ENCODE results near the gene MAP2. TPM values are rescaled to one million over a fixed set of nuclear protein-coding genes. Genes with fewer than 3 reads are reported as not detected.

Gene MAP2
- total RNA-seq, 1 donor from 2014 or later = 7.2 TPM

DNA sequence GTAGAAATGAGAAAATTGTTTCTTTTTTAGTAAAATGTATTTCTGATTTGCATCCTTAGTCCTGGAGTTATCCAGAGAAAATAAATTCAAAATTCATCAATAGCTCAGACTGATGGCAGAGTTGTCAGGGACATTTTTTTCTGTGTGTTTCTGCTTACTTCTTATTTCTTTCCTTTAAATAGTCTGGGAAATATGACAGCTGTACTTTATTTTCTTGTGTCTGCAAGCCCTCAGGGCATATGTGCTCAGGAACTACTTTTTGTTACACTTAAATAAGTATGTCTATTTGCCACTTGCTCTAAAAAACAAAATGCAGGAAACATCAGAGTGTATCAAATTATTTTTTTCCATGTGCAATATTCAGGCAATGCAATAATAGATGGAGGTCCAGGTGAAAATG is 221.0 kb downstream of the MAP2 start:
- DNase-seq (ENCODE audit: extremely low spot score, unreplicated experiment) = no peak
- Mint-ChIP-seq H3K4me1 (ENCODE audit: unreplicated experiment) (peaks cover 36% of the 10 kb centered on the region), H3K27ac (ENCODE audit: unreplicated experiment) (no peak overlapping the region), H3K4me3 (ENCODE audit: unreplicated experiment) (no peak overlapping the region), H3K27me3 (ENCODE audit: unreplicated experiment) (no peaks in the 10 kb centered on the region), H3K36me3 (ENCODE audit: unreplicated experiment) (no peaks in the 10 kb centered on the region), H3K9me3 (ENCODE audit: unreplicated experiment) (no peaks in the 10 kb centered on the region)
- TF ChIP-seq, protein P1, sequence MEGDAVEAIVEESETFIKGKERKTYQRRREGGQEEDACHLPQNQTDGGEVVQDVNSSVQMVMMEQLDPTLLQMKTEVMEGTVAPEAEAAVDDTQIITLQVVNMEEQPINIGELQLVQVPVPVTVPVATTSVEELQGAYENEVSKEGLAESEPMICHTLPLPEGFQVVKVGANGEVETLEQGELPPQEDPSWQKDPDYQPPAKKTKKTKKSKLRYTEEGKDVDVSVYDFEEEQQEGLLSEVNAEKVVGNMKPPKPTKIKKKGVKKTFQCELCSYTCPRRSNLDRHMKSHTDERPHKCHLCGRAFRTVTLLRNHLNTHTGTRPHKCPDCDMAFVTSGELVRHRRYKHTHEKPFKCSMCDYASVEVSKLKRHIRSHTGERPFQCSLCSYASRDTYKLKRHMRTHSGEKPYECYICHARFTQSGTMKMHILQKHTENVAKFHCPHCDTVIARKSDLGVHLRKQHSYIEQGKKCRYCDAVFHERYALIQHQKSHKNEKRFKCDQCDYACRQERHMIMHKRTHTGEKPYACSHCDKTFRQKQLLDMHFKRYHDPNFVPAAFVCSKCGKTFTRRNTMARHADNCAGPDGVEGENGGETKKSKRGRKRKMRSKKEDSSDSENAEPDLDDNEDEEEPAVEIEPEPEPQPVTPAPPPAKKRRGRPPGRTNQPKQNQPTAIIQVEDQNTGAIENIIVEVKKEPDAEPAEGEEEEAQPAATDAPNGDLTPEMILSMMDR (IDR thresholded peaks at IDR 0.05) = no peak

DNA sequence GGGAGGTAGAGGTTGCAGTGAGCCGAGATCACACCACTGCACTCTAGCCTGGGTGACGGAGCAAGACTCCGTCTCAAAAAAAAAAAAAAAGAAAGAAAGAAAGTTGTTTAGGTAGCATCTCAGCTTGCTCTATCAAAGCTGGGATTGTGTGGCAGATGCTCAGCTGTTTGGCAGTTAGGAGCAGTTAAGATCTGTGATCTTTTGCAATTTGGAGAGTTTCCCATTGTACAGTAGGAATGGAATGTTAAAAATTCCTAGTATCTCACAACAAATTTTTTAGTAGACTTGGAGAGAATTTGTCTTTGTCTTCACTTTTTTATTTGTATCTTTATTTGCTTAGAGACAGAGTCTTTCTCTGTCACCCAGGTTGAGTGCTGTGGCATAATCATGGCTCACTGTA is 224.9 kb downstream of the MAP2 start:
- DNase-seq (ENCODE audit: extremely low spot score, unreplicated experiment) = no peak
- H3K27ac Mint-ChIP-seq (ENCODE audit: unreplicated experiment) = peak overlapping the region; percentile 38
- H3K9me3 Mint-ChIP-seq (ENCODE audit: unreplicated experiment) = no peaks in the 10 kb centered on the region

DNA sequence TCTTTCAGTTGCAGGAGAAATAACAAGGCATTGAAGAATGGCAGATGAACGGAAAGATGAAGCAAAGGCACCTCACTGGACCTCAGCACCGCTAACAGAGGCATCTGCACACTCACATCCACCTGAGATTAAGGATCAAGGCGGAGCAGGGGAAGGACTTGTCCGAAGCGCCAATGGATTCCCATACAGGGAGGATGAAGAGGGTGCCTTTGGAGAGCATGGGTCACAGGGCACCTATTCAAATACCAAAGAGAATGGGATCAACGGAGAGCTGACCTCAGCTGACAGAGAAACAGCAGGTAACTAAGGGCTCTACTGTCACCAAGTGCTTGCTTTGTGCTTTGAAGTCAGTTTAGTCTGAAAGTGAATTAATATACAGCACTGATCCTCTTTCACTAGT is 229.3 kb downstream of the MAP2 start:
- DNase-seq (ENCODE audit: extremely low spot score, unreplicated experiment) = no peak
- Mint-ChIP-seq H3K27me3 (ENCODE audit: unreplicated experiment) (no peaks in the 10 kb centered on the region), H3K9me3 (ENCODE audit: unreplicated experiment) (peaks cover 7% of the 10 kb centered on the region), H3K36me3 (ENCODE audit: unreplicated experiment) (peaks cover 4% of the 10 kb centered on the region), H3K4me3 (ENCODE audit: unreplicated experiment) (no peak overlapping the region), H3K27ac (ENCODE audit: unreplicated experiment) (no peak overlapping the region), H3K4me1 (ENCODE audit: unreplicated experiment) (peaks cover 13% of the 10 kb centered on the region)
- TF ChIP-seq, protein P1 (IDR thresholded peaks at IDR 0.05) = no peak

More for the DNA sequence above, 224.9 kb downstream of the MAP2 start:
- TF ChIP-seq, protein P1 (IDR thresholded peaks at IDR 0.05) = no peak
- Mint-ChIP-seq H3K36me3 (ENCODE audit: unreplicated experiment) (peaks cover 4% of the 10 kb centered on the region), H3K27me3 (ENCODE audit: unreplicated experiment) (no peaks in the 10 kb centered on the region), H3K4me1 (ENCODE audit: unreplicated experiment) (peaks cover 28% of the 10 kb centered on the region), H3K4me3 (ENCODE audit: unreplicated experiment) (no peak overlapping the region)

DNA sequence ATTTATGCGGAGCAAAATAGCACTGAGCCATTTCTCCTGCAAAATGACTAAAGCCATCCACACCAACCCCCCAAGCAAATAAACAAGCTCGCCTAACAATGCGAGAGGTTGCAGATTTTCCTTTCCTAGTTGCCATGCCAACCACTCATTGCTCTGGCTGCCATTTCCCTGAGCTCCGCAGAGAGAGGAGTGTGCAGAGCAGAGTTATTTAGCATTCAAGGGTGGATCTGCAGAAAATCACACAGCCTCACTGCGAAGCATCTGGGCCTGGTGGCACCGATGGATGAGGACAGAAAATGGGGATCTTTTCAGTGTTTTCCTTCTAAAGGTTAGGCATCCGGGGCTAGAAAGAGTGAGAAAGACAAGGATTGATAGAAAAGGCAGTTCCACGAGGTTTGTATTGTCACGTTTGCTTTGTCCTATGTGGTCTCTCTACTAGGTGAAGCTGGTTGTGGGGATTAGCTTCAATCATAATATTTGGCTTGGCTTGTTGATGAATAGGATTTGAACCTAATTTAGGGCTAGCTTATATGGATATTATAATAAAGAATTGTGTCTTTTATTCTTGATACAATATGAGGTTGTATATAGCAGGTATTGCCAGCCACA is 237.5 kb downstream of the MAP2 start:
- no peak for DNase-seq (ENCODE audit: extremely low spot score, unreplicated experiment)
- TF ChIP-seq, protein P1 (IDR thresholded peaks at IDR 0.05) = no peak
- Mint-ChIP-seq H3K4me1 (ENCODE audit: unreplicated experiment) (peaks cover 12% of the 10 kb centered on the region), H3K9me3 (ENCODE audit: unreplicated experiment) (peaks cover 7% of the 10 kb centered on the region), H3K4me3 (ENCODE audit: unreplicated experiment) (no peak overlapping the region), H3K27me3 (ENCODE audit: unreplicated experiment) (no peaks in the 10 kb centered on the region), H3K27ac (ENCODE audit: unreplicated experiment) (no peak overlapping the region), H3K36me3 (ENCODE audit: unreplicated experiment) (no peaks in the 10 kb centered on the region)

DNA sequence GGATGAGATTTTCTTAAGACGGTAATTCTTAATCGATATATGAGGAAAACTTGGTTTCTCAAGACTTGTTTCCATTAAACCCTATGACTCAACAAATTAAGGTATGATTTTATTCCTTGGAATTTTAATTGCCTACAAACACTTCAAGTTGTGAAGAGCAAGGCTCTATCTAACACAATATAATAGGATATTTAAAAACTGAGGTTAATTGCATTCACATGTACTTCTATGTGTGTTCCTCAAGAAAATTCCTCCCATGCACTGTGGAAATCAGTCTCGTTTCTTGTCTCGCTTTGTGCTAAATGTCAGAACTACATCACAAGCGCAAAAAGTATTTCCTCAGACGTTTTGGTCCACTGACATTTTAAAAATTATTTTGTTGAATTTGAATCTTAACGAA is 238.2 kb downstream of the MAP2 start:
- Mint-ChIP-seq H3K4me1 (ENCODE audit: unreplicated experiment) (peaks cover 15% of the 10 kb centered on the region), H3K36me3 (ENCODE audit: unreplicated experiment) (no peaks in the 10 kb centered on the region), H3K4me3 (ENCODE audit: unreplicated experiment) (no peak overlapping the region), H3K27me3 (ENCODE audit: unreplicated experiment) (no peaks in the 10 kb centered on the region), H3K9me3 (ENCODE audit: unreplicated experiment) (peaks cover 5% of the 10 kb centered on the region), H3K27ac (ENCODE audit: unreplicated experiment) (no peak overlapping the region)
- TF ChIP-seq, protein P1 (IDR thresholded peaks at IDR 0.05) = no peak
- no peak for DNase-seq (ENCODE audit: extremely low spot score, unreplicated experiment)

Measured in osteocyte (in vitro differentiated cells).